Upper lobe of right lung (tissue), 1 donor: Measurements from ENCODE around the gene CD99. TPM values are rescaled to one million over a fixed set of nuclear protein-coding genes. Genes with fewer than 3 reads are reported as not detected.

Source experiments
- ATAC-seq: fragments of 200-7000 bp; cut with Tn5 transposase; one replicate; pipeline ENCODE4 v1.9.1; 2020; ENCODE audit warnings: mild to moderate bottlenecking, moderate library complexity
- DNase-seq: peaks from one replicate; pipeline ENCODE4 v3.0.0-alpha.2; 2020
- H3K27ac ChIP-seq: fragments of 200-600 bp; one replicate; pipeline ENCODE4 v1.8.0; 2022
- H3K27me3 ChIP-seq: fragments of 200-600 bp; one replicate; pipeline ENCODE4 v1.8.0; 2022; ENCODE audit warnings: mild to moderate bottlenecking
- H3K36me3 ChIP-seq: fragments of 200-600 bp; one replicate; pipeline ENCODE4 v1.8.0; 2022
- H3K4me1 ChIP-seq: fragments of 200-600 bp; one replicate; pipeline ENCODE4 v1.8.0; 2022
- H3K4me3 ChIP-seq: fragments of 200-600 bp; one replicate; pipeline ENCODE4 v1.8.0; 2022; ENCODE audit warnings: mild to moderate bottlenecking
- H3K9me3 ChIP-seq: fragments of 200-600 bp; one replicate; pipeline ENCODE4 v1.8.0; 2022
- CTCF ChIP-seq: fragments of 200-600 bp; IDR thresholded peaks from one replicate; pipeline ENCODE4 v1.8.0; 2022; ENCODE audit warnings: antibody characterized with exemption
- intact Hi-C: fragments of 100-400 bp; cut with DNase I; formaldehyde crosslinking; loops from one replicate; pipeline ENCODE4 v1.11.0; 2022
- total RNA-seq: library from RNA; stranded (reverse); fragmentation: NEBNext Ultra II Directional; extraction: Animal tissue kit (Norgen Biotek cat#: 25700); gene quantifications from one replicate; pipeline ENCODE4 v1.2.1, GENCODE V29; 2021
- donor health status: DM: no; HTN: yes; CAD: no; lungs with severe emphysema.

The CD99 gene
- total RNA-seq, 1 donor from 2014 or later = 242 TPM

- H3K9me3 ChIP-seq = no peaks in the 10 kb centered on the region
- H3K4me1 ChIP-seq = peaks cover 55% of the 10 kb centered on the region
- TF ChIP-seq CTCF = no peak
- no peak for ATAC-seq
- DNase-seq = no peak
- peaks cover 13% of the 10 kb centered on the region for H3K36me3 ChIP-seq
- no peaks in the 10 kb centered on the region for H3K27me3 ChIP-seq
- intact Hi-C loops = no loop called here
- peak overlapping the region; percentile 21 for H3K4me3 ChIP-seq
- peak overlapping the region; percentile 77 for H3K27ac ChIP-seq
Observed at GRCh38 chrX:2709556-2709955, 18.5 kb downstream of the CD99 start.

- DNase-seq = no peak
- ATAC-seq = peak; percentile 64
- H3K27ac ChIP-seq = peak overlapping the region; percentile 77
- TF ChIP-seq CTCF = no peak
- H3K27me3 ChIP-seq = no peaks in the 10 kb centered on the region
- peak overlapping the region; percentile 21 for H3K4me3 ChIP-seq
- H3K36me3 ChIP-seq = peaks cover 20% of the 10 kb centered on the region
- H3K4me1 ChIP-seq = peaks cover 48% of the 10 kb centered on the region
- intact Hi-C loops = no loop called here
- no peaks in the 10 kb centered on the region for H3K9me3 ChIP-seq
Observed at GRCh38 chrX:2710041-2710840, 19.1 kb downstream of the CD99 start.

GRCh38 chrX:2711441-2711840 lies 20.3 kb downstream of the CD99 start:
- no peaks in the 10 kb centered on the region for H3K27me3 ChIP-seq
- DNase-seq (no peak), ATAC-seq (no peak)

GRCh38 chrX:2712428-2712827 lies 21.3 kb downstream of the CD99 start:
- H3K36me3 ChIP-seq = peaks cover 41% of the 10 kb centered on the region
- no peak overlapping the region for H3K27ac ChIP-seq
- intact Hi-C loops = no loop called here
- H3K27me3 ChIP-seq = no peaks in the 10 kb centered on the region
- DNase-seq (no peak), ATAC-seq (no peak)
- no peak overlapping the region for H3K4me3 ChIP-seq
- no peak for TF ChIP-seq CTCF
- no peaks in the 10 kb centered on the region for H3K9me3 ChIP-seq
- peaks cover 27% of the 10 kb centered on the region for H3K4me1 ChIP-seq

More at GRCh38 chrX:2711441-2711840, 20.3 kb downstream of the CD99 start:
- intact Hi-C loops = no loop called here
- Histone ChIP-seq H3K4me1 (peaks cover 36% of the 10 kb centered on the region), H3K27ac (no peak overlapping the region), H3K4me3 (no peak overlapping the region), H3K36me3 (peaks cover 31% of the 10 kb centered on the region), H3K9me3 (no peaks in the 10 kb centered on the region)
- no peak for TF ChIP-seq CTCF

- no peak for DNase-seq
Observed at GRCh38 chrX:2712890-2713840, 22.1 kb downstream of the CD99 start.

More at GRCh38 chrX:2712890-2713840, 22.1 kb downstream of the CD99 start:
- ATAC-seq = no peak
- no peak overlapping the region for H3K4me3 ChIP-seq
- H3K27ac ChIP-seq = no peak overlapping the region
- no peak for TF ChIP-seq CTCF
- H3K9me3 ChIP-seq = no peaks in the 10 kb centered on the region
- H3K27me3 ChIP-seq = no peaks in the 10 kb centered on the region
- intact Hi-C loops = no loop called here
- peaks cover 48% of the 10 kb centered on the region for H3K36me3 ChIP-seq
- peaks cover 20% of the 10 kb centered on the region for H3K4me1 ChIP-seq
